Smooth muscle cell (in vitro differentiated cells): ENCODE results near the gene TIAL1. TPM values are rescaled to one million over a fixed set of nuclear protein-coding genes. Genes with fewer than 3 reads are reported as not detected.

Experiments used
- DNase-seq: peaks from one replicate; lab custom pipeline; 2025; ENCODE audit not compliant: unreplicated experiment; lab: John Stamatoyannopoulos, UW
- H2AFZ ChIP-seq: fragments of 200-600 bp; sonication (generic); 2 replicates; pipeline ENCODE4 v1.6.0; 2016; ENCODE audit warnings: antibody characterized with exemption, low read depth, mild to moderate bottlenecking
- H3F3A ChIP-seq: fragments of 200-600 bp; sonication (generic); 2 replicates; pipeline ENCODE4 v1.6.0; 2017; ENCODE audit warnings: antibody characterized with exemption, low read depth
- H3K27ac ChIP-seq: fragments of 200-600 bp; sonication (generic); 2 replicates; pipeline ENCODE4 v1.5.1; 2016; ENCODE audit warnings: low read depth, mild to moderate bottlenecking
- H3K27me3 ChIP-seq: fragments of 200-600 bp; sonication (generic); 2 replicates; pipeline ENCODE4 v1.6.1; 2016; ENCODE audit warnings: low read depth, mild to moderate bottlenecking
- H3K36me3 ChIP-seq: fragments of 200-600 bp; sonication (generic); 2 replicates; pipeline ENCODE4 v1.5.1; 2016; ENCODE audit warnings: low read depth
- H3K4me1 ChIP-seq: fragments of 200-600 bp; sonication (generic); 2 replicates; pipeline ENCODE4 v1.5.1; 2016; ENCODE audit warnings: low read depth
- H3K4me2 ChIP-seq: fragments of 200-600 bp; sonication (generic); 2 replicates; pipeline ENCODE4 v1.6.0; 2016; ENCODE audit warnings: mild to moderate bottlenecking
- H3K4me3 ChIP-seq: fragments of 200-600 bp; sonication (generic); 2 replicates; pipeline ENCODE4 v1.5.1; 2016; ENCODE audit warnings: mild to moderate bottlenecking
- H3K79me2 ChIP-seq: fragments of 200-600 bp; sonication (generic); 2 replicates; pipeline ENCODE4 v1.6.0; 2016; ENCODE audit warnings: low read depth, mild to moderate bottlenecking
- H3K9ac ChIP-seq: fragments of 200-600 bp; sonication (generic); 2 replicates; pipeline ENCODE4 v1.6.0; 2016; ENCODE audit warnings: low read depth
- H3K9me3 ChIP-seq: fragments of 200-600 bp; sonication (generic); replicated peaks from 2 replicates; pipeline ENCODE4 v1.5.1; 2016; ENCODE audit warnings: low read depth
- H4K20me1 ChIP-seq: fragments of 200-600 bp; sonication (generic); 2 replicates; pipeline ENCODE4 v1.6.0; 2016; ENCODE audit warnings: low read depth
- WGBS: methylation state at CpG from one replicate; pipeline ENCODE4 v1.1.7; 2016; ENCODE audit warnings: low lambda C conversion rate; 5-methylcytosine and 5-hydroxymethylcytosine counted together
- polyA plus RNA-seq: library from polyadenylated mRNA; unstranded; fragments of >200 nt; fragmentation: Nextera tagmentation; extraction: Ambion mirVana; gene quantifications from 2 replicates; pipeline ENCODE4 v1.2.1, GENCODE V29; 2016
- total RNA-seq: library from RNA; depleted of rRNA; stranded (reverse); fragments of >200 nt; gene quantifications from 2 replicates; pipeline ENCODE4 v1.2.3, GENCODE V29; 2014
- TF ChIP-seq, protein P1 (sequence below): fragments of 200-600 bp; sonication (generic); IDR thresholded peaks from 2 replicates; pipeline ENCODE4 v1.5.1; 2017; ENCODE audit warnings: borderline replicate concordance, mild to moderate bottlenecking, antibody characterized with exemption; ENCODE audit not compliant: insufficient read depth, poor library complexity, severe bottlenecking

The TIAL1 gene
- total and polyA plus RNA-seq, 2 experiments from 2014 or later: 40.0 to 117 TPM

- Histone ChIP-seq H3K4me2 (no peak overlapping the region), H2AFZ (no peak overlapping the region), H3K79me2 (peaks cover 22% of the 10 kb centered on the region), H3K27me3 (peaks cover 6% of the 10 kb centered on the region), H3F3A (no peaks in the 10 kb centered on the region), H3K4me3 (no peak overlapping the region), H3K9ac (no peak overlapping the region), H3K27ac (no peak overlapping the region), H3K36me3 (no peaks in the 10 kb centered on the region), H4K20me1 (peaks cover 14% of the 10 kb centered on the region), H3K9me3 (no peaks in the 10 kb centered on the region), H3K4me1 (peaks cover 15% of the 10 kb centered on the region)
- DNase-seq: no peak
- TF ChIP-seq, protein P1, sequence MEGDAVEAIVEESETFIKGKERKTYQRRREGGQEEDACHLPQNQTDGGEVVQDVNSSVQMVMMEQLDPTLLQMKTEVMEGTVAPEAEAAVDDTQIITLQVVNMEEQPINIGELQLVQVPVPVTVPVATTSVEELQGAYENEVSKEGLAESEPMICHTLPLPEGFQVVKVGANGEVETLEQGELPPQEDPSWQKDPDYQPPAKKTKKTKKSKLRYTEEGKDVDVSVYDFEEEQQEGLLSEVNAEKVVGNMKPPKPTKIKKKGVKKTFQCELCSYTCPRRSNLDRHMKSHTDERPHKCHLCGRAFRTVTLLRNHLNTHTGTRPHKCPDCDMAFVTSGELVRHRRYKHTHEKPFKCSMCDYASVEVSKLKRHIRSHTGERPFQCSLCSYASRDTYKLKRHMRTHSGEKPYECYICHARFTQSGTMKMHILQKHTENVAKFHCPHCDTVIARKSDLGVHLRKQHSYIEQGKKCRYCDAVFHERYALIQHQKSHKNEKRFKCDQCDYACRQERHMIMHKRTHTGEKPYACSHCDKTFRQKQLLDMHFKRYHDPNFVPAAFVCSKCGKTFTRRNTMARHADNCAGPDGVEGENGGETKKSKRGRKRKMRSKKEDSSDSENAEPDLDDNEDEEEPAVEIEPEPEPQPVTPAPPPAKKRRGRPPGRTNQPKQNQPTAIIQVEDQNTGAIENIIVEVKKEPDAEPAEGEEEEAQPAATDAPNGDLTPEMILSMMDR: no peak
- 64% methylated on average over 4 of the region's 4 CpGs for WGBS
These were observed 51.5 kb downstream of the TIAL1 start for GRCh38 chr10:119545310-119545709.

DNA sequence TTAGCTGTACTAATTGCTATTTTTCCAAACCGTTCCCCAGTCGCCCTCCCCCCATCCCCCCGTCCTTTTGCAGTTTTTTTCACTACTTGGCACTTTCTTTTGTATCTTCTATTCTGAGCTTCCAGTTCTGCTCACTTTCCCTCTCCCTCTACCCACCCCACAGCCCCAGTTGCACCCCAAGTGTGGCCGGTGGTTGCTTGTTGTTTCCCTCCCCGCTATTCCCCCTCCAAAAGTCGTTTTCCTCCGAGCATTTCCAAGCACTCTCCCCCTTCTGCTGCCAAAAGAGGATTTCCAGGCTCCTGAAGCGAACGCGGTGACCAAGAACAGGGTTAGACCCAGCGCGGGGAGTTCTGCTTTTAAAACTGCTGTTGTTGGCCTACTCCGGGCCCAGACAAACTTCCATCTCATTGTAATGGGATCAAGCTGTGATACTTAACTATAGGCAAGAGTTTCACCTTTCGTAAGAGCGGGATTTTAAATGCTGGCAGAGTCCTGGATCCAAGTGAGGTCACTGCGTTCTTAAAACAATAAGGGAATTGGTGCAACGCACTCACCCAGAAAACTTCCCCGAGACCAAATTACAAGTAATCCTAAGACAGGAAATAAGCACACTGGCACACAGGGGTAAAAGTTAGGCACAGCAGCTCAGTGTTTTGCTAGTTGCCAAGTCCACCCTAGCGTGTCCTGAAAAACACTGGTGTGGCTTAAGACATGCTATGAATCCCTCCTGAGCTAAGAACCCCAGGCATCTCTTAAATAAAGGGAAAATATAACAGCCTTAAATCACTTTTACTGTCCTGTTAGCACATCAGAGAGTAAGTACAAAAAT is 52.7 kb downstream of the TIAL1 start:
- no peak overlapping the region for H3K27ac ChIP-seq
- H3F3A ChIP-seq: no peaks in the 10 kb centered on the region
- no peaks in the 10 kb centered on the region for H3K36me3 ChIP-seq
- H3K4me3 ChIP-seq: peak overlapping the region; percentile 84
- no peaks in the 10 kb centered on the region for H3K9me3 ChIP-seq
- no peak for DNase-seq
- 40% methylated on average over 19 of the region's 19 CpGs for WGBS
- H3K27me3 ChIP-seq: peaks cover 4% of the 10 kb centered on the region
- peaks cover 34% of the 10 kb centered on the region for H3K79me2 ChIP-seq
- H3K4me2 ChIP-seq: peak overlapping the region; percentile 99
- H3K4me1 ChIP-seq: peaks cover 15% of the 10 kb centered on the region
- peaks cover 25% of the 10 kb centered on the region for H4K20me1 ChIP-seq
- H2AFZ ChIP-seq: no peak overlapping the region
- no peak overlapping the region for H3K9ac ChIP-seq
- TF ChIP-seq, protein P1: no peak

DNA sequence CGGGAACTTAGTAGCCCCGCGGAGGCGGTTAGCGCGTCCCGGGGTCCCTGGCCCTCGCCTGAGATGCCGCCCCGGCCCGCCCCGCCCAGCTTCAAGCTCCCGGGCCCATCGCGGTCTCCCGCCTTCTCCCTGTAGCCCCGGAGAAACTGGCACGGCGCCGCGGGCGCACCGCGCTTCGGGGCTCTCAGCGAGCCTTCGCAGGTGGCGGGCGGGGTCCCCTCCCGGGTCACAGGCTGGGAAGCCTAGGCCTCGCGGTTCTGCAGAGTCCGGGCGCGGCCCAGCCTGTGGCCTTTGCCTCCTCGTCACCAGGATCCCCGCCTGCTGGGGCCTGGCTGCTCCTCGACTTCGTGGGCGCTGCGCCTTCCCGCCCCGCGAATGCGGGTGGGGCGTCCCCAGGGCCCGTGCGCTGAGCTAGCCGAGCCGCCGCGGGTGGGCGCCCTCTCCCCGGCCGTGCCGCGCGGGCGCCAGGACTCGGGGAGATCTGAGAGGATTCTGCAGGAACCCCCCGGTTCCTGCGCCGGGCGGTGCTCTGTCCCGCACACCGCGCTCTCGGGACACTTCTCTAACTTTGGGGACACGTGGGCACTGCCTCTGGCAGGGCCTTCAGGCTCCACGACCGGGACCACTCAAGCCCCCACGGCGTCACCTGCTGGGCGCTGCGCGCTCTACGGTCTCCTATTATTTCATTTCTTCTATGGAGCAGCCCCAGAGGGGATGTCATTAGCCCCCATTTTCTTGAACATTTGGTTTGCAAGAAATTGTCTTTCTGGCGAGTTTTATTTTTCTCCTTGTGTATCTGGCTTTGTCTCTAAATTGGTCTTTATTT is 53.6 kb downstream of the TIAL1 start:
- WGBS: 1% methylated on average over 77 of the region's 78 CpGs
- Histone ChIP-seq H3K27me3 (no peaks in the 10 kb centered on the region), H3K9me3 (no peaks in the 10 kb centered on the region), H3K4me1 (peaks cover 15% of the 10 kb centered on the region), H3K4me2 (peak overlapping the region; percentile 99), H4K20me1 (peaks cover 27% of the 10 kb centered on the region), H3K4me3 (peak overlapping the region; percentile 84), H2AFZ (peak overlapping the region; percentile 89), H3K79me2 (peaks cover 43% of the 10 kb centered on the region), H3K36me3 (no peaks in the 10 kb centered on the region), H3K27ac (no peak overlapping the region), H3F3A (no peaks in the 10 kb centered on the region), H3K9ac (peak overlapping the region; percentile 56)
- TF ChIP-seq, protein P1: peak; percentile 42
- DNase-seq: peak; percentile 43
